A673 (cell line): ENCODE measurements around the gene ENSA.

Experiments
- CTCF ChIP-seq: fragments of 300-800, 200-600 bp; sonication (generic); conservative IDR thresholded peaks from 2 replicates; pipeline ENCODE4 v1.5.1; 2017; ENCODE audit warnings: low read depth, mild to moderate bottlenecking, antibody characterized with exemption, low read length, moderate library complexity, mixed read lengths
- EZH2 ChIP-seq: fragments of 200-600 bp; sonication (generic); IDR thresholded peaks from 2 replicates; pipeline ENCODE4 v1.6.1; 2017; ENCODE audit warnings: borderline replicate concordance, low read depth, mild to moderate bottlenecking, mixed read lengths, antibody characterized with exemption, low read length; ENCODE audit not compliant: poor library complexity, severe bottlenecking

DNA sequence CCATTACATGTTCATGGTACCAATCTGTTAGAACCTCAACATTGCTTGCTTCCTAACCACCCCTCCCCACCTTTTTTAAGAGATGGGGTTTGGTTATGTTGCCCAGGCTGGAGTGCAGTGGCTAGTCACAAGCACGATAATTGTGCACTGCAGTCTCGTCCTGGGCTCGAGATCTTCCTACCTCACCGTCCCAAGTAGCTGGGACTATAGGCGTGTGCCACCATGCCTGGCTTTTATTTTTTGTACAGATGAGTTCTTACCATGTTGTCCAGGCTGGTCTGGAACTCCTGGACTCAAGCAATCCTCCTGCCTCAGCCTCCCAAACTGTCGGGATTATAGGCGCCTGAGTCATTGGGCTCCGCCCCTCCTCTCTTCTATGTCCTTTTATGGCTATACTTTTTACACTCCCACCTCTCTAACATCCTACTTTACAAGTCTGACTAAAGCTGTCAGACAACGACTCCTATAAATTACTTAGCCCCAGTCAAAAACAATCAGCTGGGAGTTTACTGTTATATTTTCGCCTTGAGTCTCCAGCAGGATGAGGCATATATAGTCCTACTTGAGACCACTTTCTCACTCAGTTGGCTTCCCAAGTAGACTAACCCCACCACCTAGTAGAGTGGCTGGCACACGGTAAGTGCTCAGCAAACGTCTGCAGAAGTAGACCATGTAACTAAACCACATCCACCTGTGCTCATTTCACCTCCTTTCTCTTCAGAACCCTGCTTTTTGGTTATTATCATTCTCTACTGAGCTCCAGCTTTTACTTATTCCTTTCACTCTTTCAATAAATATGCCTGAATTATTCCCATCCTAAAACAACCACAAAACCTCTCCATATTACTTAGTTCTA lies 13.8 kb downstream of the ENSA start:
- no peak for TF ChIP-seq CTCF
- no peak for TF ChIP-seq EZH2
